HG03469 (cell line): Measurements from ENCODE around the gene PLRG1.

ENCODE experiments used
- ATAC-seq: cut with Tn5 transposase; IDR thresholded peaks from one replicate; pipeline ENCODE4 v1.9.1; 2021; ENCODE audit warnings: mild to moderate bottlenecking, moderate library complexity, moderate number of reproducible peaks; ENCODE audit not compliant: unreplicated experiment

PLRG1 gene

DNA sequence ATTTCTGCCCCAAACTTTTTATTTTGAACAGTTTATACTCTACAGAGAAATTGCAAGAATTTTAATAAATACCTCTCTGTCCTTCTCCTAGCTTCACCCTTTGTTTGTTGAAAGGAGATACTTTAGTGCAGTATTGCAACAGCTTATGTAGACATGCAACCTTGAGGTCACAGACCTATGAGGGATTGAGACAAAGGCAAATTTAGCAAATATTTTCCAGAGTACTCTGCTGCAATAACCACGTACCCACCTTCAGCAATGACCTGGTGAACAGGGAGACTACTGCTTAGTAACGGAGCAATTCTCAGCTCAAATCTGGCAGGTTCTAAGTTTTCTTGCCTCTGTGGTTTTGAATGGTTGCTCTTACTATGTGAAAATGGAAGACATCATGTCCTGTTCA lies 27.1 kb upstream of the PLRG1 start:
- ATAC-seq = no peak

DNA sequence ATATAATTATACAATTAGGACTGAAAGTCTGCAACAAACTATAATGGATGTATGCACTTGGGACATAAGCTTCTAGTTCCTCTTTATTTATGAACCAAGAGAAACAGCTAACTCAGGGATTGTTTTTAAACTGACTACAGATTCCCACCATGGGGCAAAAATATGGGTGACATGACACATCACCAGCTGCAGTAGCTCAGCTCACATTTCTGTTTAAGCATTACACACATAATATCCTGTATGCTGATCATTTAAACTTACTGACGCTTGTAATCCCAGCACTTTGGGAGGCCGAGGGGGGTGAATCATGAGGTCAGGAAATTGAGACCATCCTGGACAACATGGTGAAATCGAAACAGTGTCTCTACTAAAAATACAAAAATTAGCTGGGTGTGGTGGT lies 24.1 kb upstream of the PLRG1 start:
- no peak for ATAC-seq

DNA sequence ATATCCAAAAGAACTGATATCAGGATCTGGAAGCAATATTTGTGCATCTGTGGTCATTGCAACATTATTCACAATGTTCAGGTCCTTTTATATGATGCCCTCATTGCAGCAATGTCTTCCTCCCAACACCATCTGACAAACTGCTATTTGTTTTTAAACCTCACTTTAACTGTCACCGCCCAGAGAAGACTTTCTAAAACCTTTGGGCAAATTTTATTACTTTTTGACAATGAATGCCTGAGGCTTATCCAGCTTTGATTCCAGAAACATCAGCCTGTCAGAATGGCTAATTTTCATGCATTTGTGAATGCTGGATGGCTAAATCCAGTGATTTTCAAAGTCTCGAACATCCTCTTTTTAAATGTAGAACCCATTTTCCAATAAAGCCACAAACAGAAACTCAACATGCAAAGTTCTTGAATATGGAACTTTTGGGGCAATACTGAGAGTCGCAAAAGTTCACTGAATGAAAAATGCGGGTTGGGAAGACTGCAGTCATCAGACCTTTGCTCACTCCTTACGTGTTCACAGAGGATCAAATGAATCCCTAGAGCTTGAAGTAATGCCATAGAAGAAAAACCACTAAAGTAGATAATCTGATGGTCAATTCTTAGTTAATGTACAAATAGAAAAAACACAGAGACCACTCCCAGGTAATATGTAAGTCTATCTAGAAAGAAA lies 23.1 kb upstream of the PLRG1 start:
- no peak for ATAC-seq

- no peak for ATAC-seq
These were observed 19.4 kb upstream of the PLRG1 start for GRCh38 chr4:154569584-154569983.

GRCh38 chr4:154569028-154569427 lies 18.8 kb upstream of the PLRG1 start:
- ATAC-seq = no peak

DNA sequence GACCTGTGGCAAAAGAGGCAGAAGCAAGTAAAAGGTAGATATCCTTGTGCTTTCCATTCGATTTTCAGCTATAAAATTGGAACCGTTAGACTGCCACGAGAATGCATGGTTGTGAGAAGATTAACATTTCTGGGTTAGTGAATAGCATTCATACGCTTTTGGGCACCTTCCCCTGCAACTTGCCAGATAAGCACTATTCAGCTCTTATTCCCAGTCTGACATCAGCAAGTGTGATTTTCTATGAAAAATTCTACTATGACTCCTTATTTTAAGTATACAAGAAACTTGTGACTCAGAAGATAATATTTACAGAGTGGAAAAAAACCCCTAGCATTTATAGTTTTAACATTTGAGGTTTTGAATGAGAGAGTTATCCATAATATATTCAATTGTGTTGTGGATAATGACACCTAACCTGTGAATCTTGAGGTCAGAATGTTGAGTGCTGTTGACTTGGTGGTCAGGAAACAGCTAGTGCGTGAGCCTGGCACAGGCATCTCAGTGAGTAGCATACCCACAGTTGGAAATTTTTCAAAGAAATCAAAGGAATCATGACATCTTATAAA lies 16.5 kb upstream of the PLRG1 start:
- ATAC-seq = no peak

DNA sequence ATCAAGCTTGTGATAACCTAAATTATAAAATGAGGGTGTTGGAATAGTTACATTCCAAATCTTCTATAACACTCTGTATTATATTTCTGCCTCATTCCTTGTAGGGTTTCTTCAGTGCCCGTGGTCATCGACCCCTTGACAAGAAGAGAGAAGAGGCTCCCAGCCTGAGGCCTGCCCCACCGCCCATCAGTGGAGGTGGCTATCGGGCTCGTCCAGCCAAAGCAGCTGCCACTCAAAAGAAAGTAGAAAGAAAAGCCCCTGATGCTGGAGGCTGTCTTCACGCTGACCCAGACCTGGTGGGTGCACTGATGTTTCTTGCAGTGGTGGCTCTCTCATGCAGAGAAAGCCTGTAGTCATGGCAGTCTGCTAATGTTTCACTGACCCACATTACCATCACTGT lies 15.5 kb upstream of the PLRG1 start:
- ATAC-seq = no peak

- ATAC-seq = no peak
These were observed 14.1 kb upstream of the PLRG1 start for GRCh38 chr4:154564311-154564710.

- no peak for ATAC-seq
These were observed 12.6 kb upstream of the PLRG1 start, which contains the start of gene FGB for GRCh38 chr4:154562697-154563254. Gene FGB, plus strand, starts transcription at chr4:154563011. Its CDS starts 8 bp downstream, at chr4:154563019.

DNA sequence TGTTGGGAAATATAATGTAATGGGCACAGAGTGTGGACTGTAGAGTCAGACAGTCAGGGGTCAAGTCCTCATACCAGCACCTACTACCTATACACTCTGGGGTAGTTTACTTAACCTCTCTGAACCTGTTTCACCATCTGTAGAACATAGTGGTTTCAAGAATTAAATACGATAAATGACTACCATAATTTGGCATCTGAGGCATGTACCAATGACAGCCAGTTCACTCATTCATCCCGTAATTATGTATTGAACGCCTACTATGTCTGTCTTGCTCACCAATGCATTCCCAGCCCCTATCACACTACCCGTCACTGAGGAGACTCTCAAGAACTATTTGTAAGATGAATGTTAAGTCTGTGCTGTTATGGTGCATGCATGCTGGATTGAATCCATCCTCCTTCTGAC lies 10.6 kb upstream of the PLRG1 start:
- ATAC-seq = no peak

GRCh38 chr4:154560419-154560801 lies 10.2 kb upstream of the PLRG1 start:
- ATAC-seq = no peak

DNA sequence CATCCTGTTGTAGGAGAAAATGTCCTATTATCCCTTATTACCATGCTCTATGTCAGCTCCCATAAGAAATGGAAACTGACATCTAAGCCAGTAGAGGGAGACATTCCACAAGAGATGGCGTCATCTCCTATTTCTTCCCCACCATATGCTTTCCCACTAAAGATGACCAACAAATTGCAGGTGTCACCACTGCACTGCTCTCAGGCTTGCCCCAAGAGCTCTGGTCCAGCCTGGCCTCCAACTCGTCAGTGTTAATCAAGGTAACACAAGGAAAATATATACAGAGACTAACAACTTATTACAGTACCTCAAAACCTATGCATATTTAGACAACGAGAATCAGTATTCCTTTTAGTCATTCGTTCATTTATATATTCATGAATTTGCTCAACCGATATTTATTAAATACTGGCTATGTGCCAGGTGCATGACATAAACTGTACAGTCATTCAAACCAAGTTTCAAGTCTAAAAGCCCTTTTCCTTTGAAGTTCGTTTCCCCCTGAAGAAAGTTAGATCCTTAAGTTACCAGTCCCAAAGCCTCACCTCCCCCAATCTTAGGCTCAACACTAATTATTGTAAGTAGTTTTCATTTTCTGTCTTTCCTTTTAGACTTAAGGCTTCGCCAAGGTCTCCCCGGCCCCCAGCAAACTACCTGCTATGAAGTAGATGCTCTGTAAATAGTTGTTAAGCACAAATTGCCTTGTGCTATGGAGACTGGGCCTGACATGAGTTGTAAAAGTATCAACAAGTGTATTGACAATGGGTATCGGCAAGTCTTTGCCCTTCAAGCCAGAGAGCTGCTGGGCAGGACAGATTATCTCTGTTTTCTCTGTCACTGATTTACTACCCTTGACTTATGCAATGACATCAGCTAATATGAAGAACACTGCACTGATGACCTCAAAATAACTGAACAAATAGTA lies 9.6 kb upstream of the PLRG1 start:
- ATAC-seq = peak; percentile 79

DNA sequence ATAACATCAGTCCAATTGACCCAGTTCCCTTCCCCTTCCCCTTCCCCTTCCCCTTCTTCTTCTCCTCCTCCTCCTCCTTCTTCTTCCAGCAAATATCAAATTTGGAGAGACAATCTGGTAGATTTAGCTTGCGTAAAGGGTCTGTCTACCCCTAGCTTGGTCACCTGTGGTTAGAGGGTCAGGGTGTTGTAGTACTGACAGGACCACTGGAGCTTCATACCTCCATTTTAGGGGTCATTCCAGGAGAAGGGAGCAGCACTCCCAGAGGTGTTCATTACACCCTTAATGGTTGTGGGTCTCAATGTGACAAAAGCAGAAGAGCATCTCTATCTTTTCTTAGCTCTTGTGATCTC lies 8.9 kb upstream of the PLRG1 start:
- ATAC-seq = peak; percentile 16

DNA sequence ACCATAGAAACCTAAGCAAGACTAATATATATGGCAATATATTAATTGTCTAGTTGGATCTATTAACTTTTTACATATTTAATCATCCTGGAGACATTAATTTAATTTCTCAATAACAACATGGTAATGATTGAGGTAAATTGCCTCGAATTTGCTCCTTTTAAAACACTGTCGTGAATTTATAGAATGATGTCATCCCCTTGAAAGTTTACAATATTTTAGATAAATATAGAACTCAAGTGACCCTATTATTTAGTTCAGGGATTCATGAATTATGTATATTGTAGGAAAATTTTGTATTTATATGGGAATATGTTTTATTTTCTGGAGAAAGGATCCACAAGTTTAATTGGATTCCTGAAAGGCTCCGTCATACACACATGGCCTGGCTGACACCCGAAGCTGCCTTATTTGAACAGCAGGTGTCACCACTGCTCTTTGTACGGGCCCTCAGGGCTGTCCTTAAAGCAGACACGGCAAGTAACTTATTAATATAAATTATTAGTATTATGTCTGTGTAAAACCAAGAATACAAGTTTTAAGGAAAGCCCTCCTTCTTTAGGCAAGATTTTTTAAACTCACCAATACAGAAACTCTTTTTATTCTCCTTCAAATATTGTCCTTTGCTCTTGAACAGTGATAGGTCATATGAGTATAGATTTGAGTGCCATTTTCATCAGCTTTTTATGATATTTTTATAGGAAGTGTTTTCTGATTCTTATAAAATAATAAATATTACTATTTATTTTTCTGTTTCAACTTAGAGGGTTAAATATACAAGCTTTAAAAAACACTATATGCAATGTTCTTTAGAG lies 1.9 kb upstream of the PLRG1 start:
- peak; percentile 50 for ATAC-seq

- ATAC-seq = no peak
These were observed 4.5 kb downstream of the PLRG1 start for GRCh38 chr4:154545689-154546088.

DNA sequence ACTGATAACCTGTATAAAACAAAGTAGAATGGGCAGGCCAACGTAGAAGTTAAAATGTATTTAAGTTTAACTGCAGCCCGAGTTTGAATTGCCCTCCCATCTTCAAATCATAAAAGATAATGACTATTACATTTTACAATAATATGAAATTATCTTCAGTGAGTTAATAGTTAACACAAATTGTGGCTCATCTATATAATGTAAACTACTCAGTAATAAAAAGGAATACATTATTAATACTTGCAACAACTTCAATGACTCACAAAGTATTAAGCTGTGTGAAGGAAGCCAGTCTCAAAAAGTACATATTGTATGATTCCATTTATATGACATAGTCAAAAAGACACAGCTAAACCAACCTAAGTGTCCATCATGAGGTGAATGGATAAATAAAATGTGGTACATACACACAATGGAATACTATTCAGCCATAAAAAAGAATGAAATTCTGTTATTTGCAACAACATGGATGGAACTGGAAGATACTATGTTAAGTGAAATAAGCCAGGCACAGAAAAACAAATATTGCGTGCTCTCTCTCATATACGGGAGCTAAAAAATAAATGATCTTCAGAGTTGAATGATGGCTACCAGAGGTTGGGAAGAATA lies 7.8 kb downstream of the PLRG1 start:
- no peak for ATAC-seq

- no peak for ATAC-seq
These were observed 15.9 kb downstream of the PLRG1 start for GRCh38 chr4:154534296-154534695.

DNA sequence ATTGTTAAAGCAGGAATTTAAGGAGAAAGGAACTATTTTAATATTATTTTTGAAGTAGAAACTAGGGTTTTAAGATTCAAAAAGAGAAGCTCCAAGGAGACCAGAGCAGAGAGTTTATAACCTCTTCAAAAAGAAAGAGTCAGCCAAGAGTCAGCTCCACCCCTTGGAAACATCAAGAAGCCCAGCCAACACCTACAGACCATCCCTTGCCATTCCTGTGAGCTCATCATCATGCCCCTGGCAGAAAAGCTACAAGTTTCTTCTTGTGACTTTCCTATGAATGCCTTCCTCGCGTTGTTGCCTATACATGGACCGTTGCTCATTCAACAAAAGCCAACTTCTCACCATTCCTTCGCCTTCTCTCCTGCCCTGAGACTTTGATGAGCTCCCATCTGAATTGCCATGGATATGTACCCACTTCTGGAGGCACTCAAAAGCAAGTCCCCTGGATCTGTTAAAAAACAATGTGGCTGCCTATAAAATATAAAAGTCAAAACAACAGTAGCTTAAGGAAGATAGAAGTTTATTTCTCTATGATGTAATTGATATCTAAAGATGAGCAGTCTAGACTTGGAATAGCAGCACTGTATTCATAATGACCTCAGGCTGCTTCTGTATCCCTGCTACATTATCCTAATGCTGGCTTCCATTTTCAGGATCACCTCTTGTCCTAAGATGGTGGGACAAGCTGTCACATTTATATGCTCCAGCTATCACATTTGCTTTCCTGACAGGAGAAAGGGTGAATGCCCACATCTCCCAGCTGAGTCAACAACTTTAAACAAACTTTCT lies 20.3 kb downstream of the PLRG1 start:
- ATAC-seq = no peak

DNA sequence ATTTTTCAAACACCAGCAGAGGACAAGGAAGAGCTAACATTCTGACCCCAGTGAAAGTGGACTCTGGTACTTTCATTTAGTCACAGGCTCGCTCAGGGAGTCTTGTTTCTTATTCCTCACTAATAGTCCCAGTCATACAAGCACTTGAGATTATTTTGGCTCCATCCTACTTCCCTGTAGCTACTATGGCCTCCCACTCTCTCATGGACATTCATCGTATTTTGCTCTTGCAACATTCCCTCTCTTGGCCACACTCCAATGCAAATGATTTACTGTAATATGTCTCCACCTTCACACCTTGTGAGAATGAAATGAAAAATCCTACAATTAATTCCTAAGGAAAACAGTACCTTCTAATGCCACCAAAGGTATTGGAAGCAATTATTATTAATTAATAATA lies 21.3 kb downstream of the PLRG1 start:
- no peak for ATAC-seq

DNA sequence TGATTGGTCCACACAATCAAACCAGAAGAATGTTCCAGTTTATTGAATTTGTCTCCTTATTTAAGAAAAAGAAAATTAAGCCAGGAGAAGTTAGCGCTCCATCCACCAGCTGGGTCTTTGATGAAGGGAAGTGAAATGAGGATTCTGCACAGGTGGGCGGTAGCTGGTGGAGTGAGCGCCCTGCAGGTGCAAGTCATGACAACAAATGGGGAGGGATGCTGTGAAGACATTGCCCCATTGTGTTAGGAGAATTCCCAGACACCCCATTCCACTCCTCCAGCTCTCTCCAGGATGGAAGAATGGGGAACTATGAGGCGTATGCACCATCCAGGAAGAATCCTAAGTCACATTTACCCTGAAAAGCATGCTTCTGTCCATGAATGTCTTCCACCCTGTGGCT lies 22.9 kb downstream of the PLRG1 start:
- ATAC-seq = no peak
